Caki2 (cell line): ENCODE data around the gene NT5C1A. TPM values are rescaled to one million over a fixed set of nuclear protein-coding genes. Genes with fewer than 3 reads are reported as not detected.

Experiments
- DNase-seq: peaks from one replicate; pipeline ENCODE4 v3.0.0-alpha.2; 2015; ENCODE audit warnings: low read depth
- in situ Hi-C: cut with HindIII; loops from 2 replicates; pipeline ENCODE4 v1.10.0; 2016; ENCODE audit warnings: low sequenced_read_pairs, low pct_unique_long_range_greater_than_20kb, mixed read lengths
- total RNA-seq: library from RNA; depleted of rRNA; stranded (reverse); fragments of >200 nt; shearing (Covaris generic); gene quantifications from 2 replicates; pipeline ENCODE4 v1.2.3, GENCODE V29; 2014; ENCODE audit warnings: low replicate concordance; rRNA removed

Gene NT5C1A
- total RNA-seq, 1 experiment from 2014 or later, result not detected

DNA sequence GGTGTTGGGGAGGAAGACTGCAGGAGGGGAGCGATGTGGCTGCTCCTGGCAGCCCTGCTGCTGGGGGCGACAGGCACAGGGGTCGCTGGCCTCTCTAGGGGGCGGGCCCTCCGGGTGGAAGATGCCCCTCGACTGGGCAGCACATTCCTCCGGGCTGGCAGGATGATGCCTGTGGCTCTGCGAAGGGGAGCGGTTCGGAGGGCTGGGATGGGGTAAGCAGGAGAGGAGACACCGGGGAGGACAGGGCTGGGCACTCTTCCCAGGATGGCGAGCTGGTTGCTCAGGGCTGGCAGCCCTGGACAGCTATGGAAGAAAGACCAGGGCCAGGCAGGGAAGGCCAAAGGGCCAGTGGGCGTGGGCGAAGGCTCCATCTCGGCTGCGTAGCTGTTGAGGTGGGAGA lies 45.3 kb downstream of the NT5C1A start:
- in situ Hi-C loops, result no loop called here
- DNase-seq, result no peak

DNA sequence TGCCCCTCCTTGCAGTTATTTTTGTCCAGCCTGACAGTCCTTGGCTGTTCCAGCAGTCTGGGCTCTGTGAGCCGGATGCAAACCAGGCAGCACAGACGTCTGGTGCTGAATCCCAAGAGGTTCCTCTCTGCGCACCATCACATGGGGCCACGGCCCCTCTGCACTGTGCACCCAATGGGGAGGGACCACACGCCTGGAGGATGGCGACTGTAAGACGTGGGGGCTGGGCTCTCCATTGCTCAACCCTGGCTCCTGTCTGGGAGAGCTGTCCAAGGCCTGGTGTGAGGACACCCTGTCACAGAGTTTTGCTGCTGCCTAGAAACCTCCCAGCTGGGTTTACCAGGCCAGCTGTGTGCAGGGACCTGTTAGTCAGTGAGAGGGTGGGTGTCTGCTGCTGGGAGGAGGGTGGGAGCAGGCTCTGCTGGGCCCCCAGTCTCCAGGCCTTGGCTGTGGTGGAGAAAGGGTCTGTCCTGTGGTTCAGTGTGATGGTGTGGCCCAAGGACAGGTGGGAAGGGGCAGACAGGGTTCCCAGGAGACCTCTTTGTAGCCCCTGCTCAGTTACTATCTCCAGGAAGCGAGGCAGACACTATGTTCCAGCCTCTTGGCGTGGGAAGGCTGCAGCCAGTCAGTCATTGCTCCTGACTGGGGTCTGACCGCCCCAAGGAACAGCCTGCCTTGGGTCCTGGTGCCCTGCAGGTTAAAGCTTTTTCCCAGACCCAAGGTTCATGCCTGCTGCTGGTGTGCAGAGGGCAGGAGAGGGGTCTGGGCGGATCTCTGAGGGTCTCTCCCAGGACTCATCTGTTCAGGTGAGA lies 46.2 kb downstream of the NT5C1A start:
- in situ Hi-C loops, result no loop called here
- no peak for DNase-seq

DNA sequence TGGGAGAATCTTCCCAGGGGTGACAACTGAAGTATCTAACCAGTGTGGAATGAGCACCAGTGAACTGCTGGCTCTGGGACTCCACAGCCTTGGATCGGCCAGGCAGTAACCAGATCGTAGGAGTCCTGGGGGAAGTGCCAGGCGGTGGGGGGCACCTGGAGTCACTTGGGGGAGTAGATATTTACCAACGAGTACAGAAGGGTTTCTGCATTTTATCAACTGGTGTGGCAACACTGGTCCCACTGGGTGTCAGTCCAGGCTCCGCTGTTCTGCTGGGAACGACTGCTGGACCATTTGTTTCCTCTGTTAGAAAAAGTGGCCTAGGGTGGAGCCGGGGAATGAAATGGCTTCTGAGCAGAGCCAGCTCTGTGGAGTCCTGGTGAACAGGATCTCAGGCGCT lies 46.9 kb downstream of the NT5C1A start:
- DNase-seq, result no peak
- in situ Hi-C loops, result no loop called here

DNA sequence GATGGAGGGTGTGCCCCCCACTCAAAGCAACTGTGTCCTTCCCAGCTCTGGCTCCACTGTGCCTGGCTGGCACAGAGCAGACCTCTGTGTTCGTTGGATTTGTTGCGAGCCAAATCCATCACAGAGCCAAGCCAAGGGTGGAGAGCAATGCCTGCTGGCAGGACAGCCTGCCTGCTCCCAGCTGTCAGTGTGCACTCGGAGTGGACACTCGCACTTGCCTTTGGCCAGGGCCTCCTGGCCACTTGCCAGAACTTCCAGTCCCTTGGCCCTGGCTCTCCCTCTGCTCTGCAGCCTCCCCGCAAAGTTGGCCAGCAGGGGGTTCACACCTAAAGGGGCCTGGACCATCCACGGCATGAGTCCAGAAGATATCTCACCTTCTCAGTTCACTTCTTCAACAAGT lies 48.9 kb downstream of the NT5C1A start:
- in situ Hi-C loops, result no loop called here
- DNase-seq, result no peak

DNA sequence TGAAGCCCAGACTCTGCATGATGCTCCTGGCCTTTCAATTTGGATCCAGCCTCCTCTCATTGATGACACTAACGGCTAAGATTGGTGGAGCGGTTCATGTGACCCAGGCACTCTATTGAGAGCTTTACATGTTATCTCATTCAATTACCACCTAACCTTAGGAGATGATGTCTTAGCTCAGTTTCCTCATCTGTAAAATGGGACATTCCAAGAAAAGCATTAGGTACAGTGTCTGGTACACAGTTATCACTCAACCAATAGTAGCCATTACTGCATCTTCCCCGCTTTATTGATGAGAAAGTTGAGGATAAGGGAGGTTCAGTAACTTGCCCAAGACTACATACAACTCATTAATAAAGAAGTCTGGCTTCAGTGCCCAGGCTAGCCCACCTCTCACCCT lies 49.5 kb downstream of the NT5C1A start:
- in situ Hi-C loops, result no loop called here
- DNase-seq, result no peak

DNA sequence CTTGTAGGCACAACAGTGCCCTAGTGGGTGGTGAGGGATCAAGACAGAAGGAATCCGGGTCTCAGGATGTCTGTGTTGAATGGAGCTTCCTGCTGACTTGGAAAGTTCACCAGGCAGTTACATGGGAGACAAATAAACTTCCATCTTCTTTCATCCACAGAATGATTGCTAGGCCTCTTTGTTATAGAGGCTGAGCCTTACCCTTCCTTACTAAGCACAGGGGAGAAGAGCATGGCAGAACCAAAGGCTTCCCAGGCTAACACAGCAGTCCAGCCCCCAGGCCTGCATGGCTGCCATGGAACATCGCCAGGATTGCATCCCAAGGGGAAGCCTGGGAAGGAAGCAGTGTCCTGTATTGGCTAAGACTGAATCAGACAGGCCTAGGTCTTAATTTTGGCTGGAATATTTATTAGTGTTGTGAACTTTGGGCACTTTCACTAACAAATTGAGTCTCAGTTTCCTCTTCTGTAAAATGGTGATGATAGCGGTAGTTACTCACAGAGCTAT lies 51.2 kb downstream of the NT5C1A start:
- DNase-seq, result no peak
- in situ Hi-C loops, result no loop called here

DNA sequence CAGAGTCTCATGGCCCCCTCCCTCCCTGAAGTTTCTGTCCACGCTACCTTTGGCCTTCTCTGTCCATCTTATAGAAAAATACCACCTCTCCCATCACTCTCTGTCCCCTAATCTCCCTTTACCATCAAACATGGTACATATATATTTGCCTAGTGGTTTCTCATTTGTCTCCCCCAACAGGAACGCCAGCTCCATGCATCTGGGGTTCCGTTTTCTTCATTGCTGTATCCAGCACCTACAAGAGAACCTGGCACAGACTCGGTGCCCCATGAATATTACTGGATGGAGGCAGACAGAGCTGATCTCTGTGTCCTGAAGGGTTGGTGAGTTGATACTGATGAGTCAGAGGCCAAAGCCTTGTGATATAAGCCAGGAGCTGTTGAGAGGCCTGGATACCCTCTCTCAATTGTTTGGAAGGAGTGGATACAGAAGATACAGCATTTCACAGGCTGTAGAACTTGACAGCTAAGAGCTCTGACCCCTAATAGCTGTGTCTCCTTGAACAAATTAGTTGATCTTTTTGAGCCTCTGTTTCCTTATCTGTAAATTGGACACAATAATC lies 54.3 kb downstream of the NT5C1A start:
- DNase-seq, result no peak
- in situ Hi-C loops, result no loop called here

DNA sequence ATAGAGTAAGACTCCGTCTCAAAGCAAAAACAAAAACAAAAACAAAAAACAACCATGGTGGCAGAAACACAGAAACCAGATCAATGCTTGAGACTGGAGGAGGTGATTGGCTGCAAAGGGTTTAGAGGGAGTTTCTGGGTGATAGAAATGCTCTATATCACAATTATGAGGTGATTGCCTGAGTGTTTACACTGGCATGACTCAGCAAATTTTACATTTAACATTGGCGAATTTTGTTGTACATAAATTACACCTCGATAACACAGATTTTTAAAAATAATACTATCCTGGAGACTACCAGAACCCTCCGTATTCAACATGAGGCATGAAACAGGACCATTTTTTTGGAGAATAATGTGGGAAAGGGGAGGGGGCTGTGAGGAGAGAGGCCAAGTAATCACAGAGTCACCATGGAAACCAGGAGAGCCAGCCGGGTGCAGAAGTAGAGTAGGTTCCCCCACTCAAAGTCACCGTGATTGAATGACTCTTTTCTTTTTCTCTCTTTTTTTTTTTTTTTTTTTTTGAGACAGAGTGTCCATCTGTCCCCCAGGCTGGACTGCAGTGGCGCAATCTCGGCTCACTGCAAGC lies 56.7 kb downstream of the NT5C1A start:
- no peak for DNase-seq
- in situ Hi-C loops, result no loop called here

DNA sequence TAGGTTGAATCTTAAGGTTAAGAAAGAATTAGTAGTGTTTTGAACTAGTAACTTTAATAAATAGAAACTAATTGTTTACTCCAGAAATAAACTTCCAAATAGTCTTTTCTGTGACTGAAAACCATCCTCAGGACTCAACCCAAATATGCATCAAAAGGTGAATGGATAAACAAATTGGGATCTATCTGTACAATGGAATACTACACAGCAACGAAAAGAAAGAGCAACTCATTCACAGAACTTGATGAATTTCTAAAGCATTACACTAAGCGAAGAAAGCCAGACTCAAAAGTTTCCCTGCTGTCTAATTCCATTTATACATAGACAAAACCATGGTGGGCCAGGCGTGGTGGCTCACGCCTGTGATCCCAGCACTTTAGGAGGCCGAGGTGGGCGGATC lies 57.4 kb downstream of the NT5C1A start:
- in situ Hi-C loops, result no loop called here

DNA sequence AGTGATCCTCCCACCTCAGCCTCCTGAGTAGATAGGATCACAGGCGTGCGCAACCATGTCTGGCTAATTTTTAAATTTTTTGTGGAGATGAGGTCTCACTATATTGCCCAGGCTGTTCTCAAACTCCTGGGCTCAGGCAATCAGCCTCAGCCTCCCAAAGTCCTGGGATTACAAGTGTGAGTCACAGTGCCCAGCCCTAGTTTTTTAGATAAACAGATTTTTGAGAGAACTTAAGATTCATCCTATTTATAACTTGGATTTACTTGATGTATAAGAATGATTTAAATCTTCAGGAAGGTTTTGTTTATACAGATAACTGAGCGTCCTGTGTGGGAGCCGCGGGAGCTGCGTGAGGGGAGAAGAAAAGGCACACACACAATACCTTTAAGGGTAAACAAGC lies 58.7 kb downstream of the NT5C1A start:
- no peak for DNase-seq
- in situ Hi-C loops, result no loop called here

More for the DNA sequence above, 57.4 kb downstream of the NT5C1A start:
- DNase-seq, result no peak

DNA sequence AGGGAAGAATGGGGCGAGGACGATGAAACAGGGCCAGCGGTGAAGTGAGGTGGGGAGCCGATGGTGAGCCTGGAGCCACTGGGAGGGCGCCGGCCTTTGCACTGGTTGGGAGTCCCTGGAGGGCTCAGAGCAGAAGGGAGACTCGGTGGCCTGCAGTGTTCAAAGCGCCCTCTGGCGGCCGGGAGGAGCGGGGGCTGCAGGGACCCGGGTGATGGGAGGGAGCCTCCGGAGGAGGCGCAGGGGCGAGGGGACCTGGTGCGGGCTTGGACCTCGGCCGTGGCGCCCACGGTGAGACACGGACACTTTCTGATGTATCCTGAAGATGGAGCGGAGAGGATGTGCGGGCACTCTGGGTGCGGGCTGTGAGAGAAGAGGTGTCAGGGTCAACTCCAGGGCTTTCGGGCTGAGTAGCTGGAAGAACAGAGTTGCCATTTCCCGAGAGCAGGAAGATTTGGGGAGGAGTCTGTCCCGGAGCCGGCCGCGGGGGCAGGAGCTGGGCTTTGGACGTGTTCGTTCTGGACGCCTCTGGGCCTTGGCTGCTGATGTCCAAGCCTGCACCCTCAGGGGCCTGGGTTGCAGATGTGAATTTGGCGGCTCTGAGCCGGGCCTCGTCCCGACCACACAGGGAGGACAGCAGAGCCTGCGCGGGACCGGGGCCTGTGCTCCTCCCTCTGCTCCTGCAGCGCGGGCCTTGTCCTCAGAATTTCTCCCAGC lies 62.1 kb downstream of the NT5C1A start:
- in situ Hi-C loops, result no loop called here
- no peak for DNase-seq

Other genes starting within 250 kb of the NT5C1A start
- gene BMP8A, start 180.5 kb downstream of the NT5C1A start, total RNA-seq, result not detected in 2 replicates
- 65.1 and 86.2 TPM in 2 replicates for gene PABPC4, start 95.3 kb downstream of the NT5C1A start, total RNA-seq
- 0.12 and 0.98 TPM in 2 replicates for gene HEYL, start 32.5 kb downstream of the NT5C1A start, total RNA-seq
- 0.03 TPM in 1 of 2 replicates, not detected in the other for gene HPCAL4, start 19.3 kb upstream of the NT5C1A start, total RNA-seq
- gene PPIE, start 66.8 kb upstream of the NT5C1A start, total RNA-seq, result 50.3 and 55.9 TPM in 2 replicates
- 1.1 and 4.3 TPM in 2 replicates for gene OXCT2, start 99.2 kb upstream of the NT5C1A start, total RNA-seq
- gene BMP8B, start 116.8 kb upstream of the NT5C1A start, total RNA-seq, result 1.7 and 5.7 TPM in 2 replicates
- 16.3 and 21.7 TPM in 2 replicates for gene TRIT1, start 211.4 kb upstream of the NT5C1A start, total RNA-seq
- gene MYCL, start 229.8 kb upstream of the NT5C1A start, total RNA-seq, result 0.81 and 1.0 TPM in 2 replicates